D721Med (cell line): ENCODE data around the gene TRIP11.

Source experiments
- DNase-seq: peaks from one replicate; pipeline ENCODE4 v3.0.0; 2011; ENCODE audit warnings: low spot score; ENCODE audit not compliant: insufficient read length
- FAIRE-seq: peaks from 2 replicates; lab custom pipeline; 2011; peaks lifted over from hg19 to GRCh38; lab: Jason Lieb, UNC
- TF ChIP-seq, protein P1 (sequence below): IDR thresholded peaks from 2 replicates; pipeline ENCODE4 v1.5.1; 2012; ENCODE audit warnings: mild to moderate bottlenecking, control low read depth; ENCODE audit not compliant: insufficient read depth; ENCODE audit errors: missing control alignments

Gene TRIP11

DNA sequence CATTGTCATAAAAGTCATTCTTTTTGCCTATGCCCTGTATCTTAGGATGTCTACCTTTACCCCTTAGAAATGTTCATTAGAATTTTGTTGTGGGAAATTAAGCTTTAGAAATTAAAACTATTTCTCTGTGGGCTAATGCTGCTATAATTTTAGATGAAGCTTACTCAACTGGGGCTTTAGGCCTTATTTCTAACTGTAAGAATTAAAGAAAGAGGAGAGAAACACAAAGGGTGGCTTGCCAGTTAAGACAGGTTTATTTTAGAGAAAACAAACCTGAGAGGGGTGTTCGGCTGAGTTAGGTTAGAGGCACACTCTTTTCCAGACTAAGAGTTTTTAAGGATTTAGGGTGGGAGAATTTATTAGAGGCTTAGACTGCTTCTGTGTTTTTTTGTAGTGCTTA, 6.4 kb downstream of the TRIP11 start:
- TF ChIP-seq, protein P1, sequence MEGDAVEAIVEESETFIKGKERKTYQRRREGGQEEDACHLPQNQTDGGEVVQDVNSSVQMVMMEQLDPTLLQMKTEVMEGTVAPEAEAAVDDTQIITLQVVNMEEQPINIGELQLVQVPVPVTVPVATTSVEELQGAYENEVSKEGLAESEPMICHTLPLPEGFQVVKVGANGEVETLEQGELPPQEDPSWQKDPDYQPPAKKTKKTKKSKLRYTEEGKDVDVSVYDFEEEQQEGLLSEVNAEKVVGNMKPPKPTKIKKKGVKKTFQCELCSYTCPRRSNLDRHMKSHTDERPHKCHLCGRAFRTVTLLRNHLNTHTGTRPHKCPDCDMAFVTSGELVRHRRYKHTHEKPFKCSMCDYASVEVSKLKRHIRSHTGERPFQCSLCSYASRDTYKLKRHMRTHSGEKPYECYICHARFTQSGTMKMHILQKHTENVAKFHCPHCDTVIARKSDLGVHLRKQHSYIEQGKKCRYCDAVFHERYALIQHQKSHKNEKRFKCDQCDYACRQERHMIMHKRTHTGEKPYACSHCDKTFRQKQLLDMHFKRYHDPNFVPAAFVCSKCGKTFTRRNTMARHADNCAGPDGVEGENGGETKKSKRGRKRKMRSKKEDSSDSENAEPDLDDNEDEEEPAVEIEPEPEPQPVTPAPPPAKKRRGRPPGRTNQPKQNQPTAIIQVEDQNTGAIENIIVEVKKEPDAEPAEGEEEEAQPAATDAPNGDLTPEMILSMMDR, result no peak
- FAIRE-seq, result no peak
- DNase-seq, result no peak

DNA sequence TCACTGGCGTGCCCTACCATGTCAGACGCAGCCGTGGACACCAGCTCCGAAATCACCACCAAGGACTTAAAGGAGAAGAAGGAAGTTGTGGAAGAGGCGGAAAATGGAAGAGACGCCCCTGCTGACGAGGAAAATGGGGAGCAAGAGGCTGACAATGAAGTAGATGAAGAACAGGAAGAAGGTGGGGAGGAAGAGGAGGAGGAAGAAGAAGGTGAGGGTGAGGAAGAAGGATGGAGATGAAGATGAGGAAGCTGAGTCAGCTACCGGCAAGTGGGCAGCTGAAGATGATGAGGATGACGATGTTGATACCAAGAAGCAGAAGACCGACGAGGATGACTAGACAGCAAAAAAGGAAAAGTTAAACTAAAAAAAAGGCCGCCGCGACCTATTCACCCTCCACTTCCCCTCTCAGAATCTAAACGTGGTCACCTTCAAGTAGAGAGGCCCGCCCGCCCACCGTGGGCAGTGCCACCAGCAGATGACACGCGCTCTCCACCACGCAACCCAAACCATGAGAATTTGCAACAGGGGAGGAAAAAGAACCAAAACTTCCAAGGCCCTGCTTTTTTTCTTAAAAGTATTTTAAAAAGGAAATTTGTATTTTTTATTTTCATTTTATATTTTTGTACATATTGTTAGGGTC, 13.2 kb downstream of the TRIP11 start:
- TF ChIP-seq, protein P1, result no peak
- FAIRE-seq (no peak), DNase-seq (no peak)

DNA sequence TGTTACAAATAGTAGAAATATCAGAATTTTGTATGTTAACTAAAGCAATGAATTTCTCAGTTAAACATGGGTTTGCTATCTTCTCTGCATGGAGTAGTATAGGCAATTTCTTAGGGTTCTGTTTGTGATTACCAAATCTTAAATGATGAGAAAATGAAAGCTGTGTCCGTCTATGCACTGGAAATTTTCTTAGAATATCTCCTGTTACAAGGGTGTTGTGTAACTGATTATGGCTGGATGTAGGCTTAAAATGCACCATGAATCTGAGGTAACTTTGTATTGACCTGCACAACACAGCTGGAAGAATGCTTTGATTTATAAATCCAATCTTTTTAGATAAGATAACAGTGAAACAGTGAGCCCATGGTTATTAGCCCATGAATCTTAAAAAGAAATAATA, 17.8 kb downstream of the TRIP11 start:
- TF ChIP-seq, protein P1, result no peak
- no peak for FAIRE-seq
- DNase-seq, result no peak

DNA sequence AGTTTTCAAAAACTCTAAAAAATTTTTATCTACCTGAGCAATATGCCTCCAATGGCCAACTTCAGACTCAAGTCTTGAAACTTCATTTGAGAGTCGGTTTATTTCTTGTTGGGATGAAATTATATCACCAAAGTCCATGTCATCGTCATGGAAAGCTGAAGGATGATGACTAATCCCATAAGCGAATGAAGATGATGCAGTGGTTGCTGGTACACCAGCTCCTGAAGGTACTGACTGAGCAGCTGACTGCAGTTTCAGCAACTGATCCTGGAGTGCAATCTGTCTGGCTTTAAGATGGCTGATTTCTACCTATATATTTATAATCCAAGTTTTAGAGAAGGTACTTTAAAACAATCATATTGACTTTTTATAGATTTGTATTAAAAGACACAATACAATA, 18.3 kb downstream of the TRIP11 start:
- no peak for FAIRE-seq
- no peak for DNase-seq
- TF ChIP-seq, protein P1, result no peak

DNA sequence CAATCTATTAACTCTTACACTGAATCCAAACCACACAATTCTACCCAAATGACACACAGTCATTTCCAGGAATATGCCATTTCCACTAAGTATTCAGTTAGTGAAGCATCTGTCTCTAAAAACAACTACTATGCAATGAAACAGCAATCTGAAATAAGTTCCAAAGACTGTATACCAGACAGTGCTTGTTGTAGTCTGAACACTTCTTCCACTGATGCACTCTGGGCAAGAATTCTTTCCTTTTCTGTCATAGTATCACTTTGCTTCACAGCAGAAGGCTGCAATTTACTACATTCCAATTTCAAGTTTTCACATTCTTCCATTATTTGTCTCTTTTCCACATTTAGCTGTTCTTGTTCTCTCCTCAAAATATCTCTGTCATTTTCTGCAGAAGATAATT, 25.8 kb downstream of the TRIP11 start:
- TF ChIP-seq, protein P1, result no peak
- DNase-seq, result no peak
- no peak for FAIRE-seq

DNA sequence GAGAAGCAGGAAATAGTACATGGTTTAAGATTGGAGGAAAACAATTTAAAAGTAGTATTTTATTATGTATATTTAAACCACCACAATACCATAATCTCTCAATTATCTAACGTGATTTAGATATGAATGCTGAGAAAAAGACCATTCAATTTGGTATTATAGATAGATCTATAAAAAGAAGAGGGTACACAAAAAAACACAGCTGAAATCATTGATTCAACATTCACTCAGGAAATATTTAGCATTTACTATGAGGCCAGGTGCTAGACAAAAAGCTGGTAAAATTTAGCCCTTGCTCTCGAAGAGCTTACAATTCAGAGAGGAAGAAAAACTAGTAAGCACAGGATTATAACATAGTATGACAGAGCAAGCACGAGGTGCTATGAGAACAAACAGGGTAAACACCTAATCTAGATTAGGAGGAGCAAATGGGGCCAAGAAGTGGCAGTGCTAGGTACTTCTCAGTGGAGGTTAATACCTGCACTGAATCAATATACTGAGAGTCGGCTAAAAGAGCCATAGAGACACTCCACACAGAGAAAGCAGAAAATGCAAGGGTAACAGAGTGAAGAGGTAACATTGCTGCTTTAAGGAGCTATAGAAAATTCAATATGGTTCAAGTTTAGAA, 27.6 kb downstream of the TRIP11 start:
- DNase-seq, result no peak
- no peak for FAIRE-seq
- TF ChIP-seq, protein P1, result no peak

DNA sequence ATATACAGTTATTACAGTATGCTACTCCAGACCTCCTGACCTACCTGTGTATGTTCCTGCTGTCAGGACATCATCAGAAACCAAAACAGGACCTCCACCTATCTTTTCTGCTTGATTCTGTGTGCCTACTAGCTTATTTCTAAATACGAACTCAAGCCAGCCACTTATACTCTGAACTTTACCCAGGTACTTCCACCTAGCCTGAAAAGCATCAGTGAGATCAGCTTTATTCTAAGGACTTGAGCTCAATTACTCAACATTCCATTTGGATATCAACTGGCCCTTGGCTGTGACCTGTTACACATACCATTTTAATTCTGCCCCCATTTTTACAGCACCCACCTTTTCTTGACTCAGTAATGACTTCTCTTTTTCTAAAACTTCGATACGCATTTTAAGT, 29.2 kb downstream of the TRIP11 start:
- DNase-seq (no peak), FAIRE-seq (no peak)
- TF ChIP-seq, protein P1, result no peak
